GM12891 (cell line): Measurements from ENCODE around the gene CHST6.

Source experiments
- POLR2A ChIP-seq: IDR thresholded peaks from 2 replicates; pipeline ENCODE4 v1.6.1; 2011; ENCODE audit warnings: low read depth, low read length, control low read depth
- POLR2AphosphoS5 ChIP-seq: IDR thresholded peaks from 2 replicates; pipeline ENCODE4 v1.6.1; 2011; ENCODE audit warnings: low read depth, low read length, control low read depth
- POU2F2 ChIP-seq: IDR thresholded peaks from 2 replicates; pipeline ENCODE4 v1.6.1; 2011; ENCODE audit warnings: low read depth, mild to moderate bottlenecking, control low read depth, low read length, moderate library complexity

DNA sequence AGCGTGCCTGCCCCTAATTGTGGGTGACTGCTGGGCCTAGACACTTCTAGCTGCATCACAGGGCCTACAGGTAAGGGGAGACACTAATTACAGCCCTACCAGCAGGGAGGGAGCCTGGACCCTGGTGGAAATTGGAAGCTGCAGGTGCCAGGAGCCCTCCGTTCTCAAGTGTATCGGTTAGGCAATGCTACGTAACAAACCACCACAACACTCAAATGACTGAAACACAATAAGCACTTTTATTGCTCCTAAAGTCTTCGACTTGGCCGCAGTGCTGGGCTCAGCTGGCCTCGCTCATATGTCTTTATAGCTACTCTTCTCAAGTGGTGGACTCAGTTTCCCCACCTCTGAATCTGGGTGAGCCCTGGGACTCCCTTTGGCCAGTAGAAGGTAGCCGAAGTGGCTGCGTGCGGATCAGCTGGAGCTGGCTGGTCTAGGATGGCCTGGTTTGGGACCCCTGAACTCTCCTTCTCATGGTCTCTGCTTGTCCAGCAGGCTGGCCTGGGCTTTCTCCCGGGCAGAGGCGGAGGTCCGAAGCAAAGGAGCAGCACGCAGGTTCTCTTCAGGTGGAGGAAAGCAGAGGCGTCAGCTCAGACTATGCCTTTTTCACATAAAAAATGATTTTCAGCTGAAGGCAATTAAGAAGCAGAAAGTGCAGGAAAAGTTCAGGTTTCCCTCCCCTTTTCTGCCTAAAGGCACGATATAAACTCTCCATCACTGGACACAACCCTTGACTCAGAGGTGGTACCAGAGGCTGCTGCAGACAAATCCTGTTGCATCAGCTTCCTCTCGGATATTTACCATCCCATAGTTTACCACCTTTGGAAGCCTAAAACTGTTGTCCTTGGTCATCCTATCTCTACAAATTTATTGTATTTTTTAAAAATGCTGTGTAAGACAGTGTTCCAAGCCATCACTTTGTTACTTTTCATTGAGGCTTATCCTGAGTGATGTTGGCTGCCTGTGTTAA is 22.0 kb downstream of the CHST6 start:
- TF ChIP-seq POLR2AphosphoS5, result no peak
- TF ChIP-seq POLR2A, result no peak
- TF ChIP-seq POU2F2, result no peak
